ENCODE results near the gene ANKRD37.

The ANKRD37 gene

DNA sequence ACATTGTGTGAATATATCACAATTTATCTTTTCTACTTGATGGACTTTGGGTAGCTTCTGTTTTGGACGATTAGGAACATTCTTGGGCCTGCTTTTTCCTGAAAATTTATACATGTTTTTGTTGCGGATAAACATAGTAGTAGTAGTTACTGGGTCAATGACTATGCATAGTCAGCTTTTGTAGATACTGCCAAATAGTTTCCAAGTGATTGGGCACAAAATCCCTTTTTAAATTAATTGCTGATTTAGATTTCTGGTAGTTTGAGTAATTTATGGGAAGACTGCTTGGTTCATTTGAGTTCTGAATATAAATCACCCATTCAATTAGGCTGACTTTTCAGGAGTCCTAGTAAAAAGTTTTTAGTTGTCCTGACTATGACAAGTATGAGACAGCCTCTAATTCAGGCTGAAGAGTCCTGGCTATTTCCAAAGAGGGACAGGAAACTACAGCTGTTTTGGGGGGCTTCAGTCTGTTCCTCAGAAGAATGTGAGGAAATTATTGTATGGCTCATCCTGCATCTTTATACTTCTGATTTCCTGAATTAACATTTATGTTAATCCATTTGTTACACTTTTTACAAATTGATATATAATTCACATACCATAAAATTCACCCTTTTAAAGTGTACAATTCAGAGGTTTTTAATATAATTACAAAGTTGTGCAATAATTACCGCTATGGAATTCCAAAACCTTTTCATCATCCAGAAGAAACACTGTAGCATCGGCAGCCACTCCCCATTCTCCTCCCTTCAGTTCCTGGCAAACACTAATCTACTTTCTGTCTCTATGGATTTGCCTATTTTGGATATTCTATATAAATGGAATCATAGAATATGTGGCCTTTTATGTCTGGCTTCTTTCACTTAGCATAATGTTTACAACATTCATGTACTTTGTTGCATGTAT lies 15.1 kb upstream of the ANKRD37 start:
- DNase-seq, result no peak

DNA sequence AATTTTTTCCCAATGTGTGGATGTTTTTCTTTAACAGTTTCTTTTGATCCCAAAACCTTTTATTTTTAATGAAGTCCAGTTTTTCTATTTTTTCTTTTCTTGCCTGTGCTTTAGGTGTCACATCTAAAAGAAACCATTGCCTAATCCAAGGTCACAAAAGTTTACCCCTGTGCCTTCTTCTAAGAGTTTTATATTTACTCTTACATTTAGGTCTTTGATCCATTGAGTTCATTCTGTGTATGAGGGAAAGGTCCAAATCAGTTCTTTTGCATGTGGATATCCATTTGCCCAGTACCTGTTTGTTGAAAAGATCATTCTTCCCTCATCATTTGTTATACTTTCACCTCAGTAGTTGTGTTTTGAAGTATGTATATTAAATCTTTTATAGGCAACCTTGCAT lies 13.9 kb upstream of the ANKRD37 start:
- no peak for DNase-seq

DNA sequence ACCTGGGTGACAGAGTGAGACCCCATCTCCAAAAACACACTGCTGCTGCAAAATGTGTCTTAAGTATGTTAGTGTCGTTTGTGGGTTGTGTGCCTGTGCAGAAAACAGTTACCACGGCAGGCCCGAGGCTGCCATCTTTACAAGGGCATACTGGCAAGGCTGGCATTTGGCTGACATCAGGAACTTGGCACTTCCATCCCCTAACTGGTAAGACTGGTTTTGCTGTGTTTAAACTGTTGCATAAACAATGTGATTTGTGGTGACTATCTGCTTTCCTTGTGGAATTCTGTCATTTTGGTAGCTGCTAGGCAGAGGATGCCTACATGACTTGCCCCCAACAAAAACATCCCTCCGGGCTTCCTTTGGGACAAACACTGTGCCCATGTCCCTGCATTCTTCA lies 13.2 kb upstream of the ANKRD37 start:
- DNase-seq, result no peak

DNA sequence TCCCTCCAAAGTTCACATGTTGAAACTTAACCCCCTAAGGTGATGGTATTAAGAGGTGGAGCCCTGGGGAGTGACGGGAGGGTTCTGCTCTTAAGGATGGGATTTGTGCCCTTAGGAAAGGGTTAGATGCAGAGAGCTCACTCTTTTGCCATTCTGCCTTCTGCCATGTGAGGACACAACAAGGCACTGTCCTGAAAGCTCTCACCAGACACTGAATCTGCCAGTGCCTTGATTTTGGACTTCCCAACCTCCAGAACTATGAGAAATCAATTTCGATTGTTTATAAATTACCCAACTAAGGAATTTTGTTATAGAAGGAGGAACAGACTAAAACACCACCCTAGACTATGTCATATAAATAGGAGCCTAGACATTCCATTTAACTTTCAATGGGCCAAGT lies 12.6 kb upstream of the ANKRD37 start:
- no peak for DNase-seq

DNA sequence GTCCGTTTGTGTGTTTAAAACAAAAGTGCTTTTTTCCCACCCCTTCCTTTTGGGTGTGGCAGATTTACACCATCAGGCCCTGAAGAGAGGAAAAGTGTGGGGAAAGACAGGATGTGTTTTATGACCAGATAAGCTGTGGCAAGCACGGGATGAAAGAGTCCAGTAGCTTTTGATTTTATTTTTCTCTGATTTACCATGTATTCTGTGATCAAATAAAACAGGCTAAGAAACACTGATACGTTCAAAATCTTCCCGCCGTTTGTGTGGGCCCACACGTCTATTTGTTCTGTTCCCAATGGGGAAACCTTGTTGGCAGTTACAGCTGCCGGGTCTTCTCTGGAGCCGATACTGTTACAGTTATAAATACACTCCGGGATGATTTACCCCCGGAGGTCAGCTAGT lies 11.7 kb upstream of the ANKRD37 start:
- DNase-seq, result no peak

DNA sequence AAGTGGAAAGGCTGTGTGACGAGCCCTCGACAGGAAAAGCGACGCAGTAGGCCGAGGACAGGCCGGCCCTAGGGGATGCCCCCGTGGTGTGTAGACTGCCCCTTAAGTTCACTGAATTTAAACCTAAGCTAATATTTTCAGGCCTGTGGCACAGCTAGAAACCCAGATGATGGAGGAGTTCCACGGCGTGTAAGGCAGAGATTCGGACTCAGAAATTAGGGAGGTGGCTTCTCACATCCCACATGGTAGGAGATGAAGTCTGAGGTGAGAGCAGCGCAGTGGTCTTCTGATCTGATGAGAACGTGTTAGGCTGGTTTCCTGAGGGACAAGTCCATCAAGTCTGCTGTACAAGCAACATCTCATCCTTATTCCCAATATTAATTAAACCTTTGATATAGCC lies 8.7 kb upstream of the ANKRD37 start:
- no peak for DNase-seq

DNA sequence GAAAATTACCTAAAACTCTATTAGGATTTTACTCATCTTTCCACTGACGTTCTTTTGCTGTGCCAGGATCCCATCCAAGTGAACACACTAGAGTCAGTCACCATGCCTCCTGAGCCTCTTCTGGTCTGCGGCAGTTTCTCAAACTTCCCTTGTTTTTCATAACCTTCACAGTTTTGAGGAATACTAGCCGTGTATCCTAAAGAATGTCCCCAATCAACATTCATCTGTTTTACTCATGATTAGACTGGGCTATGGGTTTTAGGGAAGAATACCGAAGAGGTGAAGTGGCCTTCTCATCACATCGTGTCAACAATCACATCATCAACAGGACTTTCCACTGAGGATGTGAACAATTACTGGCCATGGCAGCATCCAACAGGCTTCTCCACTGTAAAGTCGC lies 5.7 kb upstream of the ANKRD37 start:
- DNase-seq, result no peak

DNA sequence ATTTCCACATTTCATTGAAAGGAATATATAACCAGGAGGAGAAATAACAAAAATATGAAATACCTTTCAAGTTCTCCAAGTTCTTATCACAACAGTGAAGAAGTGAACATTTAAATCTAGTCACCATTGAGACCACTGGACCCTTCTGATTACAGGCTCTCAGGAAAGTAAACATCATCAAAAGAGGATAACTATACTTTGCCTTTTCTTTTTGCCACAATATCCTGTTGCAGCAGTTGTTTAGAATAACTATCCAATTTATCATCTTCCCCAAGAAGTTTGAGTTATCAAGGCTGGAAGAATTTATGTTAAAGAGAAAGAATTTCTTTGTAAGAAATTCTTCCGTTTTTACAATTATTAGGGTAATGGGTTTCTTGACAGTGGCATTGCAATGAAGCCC lies 4.5 kb upstream of the ANKRD37 start:
- no peak for DNase-seq

DNA sequence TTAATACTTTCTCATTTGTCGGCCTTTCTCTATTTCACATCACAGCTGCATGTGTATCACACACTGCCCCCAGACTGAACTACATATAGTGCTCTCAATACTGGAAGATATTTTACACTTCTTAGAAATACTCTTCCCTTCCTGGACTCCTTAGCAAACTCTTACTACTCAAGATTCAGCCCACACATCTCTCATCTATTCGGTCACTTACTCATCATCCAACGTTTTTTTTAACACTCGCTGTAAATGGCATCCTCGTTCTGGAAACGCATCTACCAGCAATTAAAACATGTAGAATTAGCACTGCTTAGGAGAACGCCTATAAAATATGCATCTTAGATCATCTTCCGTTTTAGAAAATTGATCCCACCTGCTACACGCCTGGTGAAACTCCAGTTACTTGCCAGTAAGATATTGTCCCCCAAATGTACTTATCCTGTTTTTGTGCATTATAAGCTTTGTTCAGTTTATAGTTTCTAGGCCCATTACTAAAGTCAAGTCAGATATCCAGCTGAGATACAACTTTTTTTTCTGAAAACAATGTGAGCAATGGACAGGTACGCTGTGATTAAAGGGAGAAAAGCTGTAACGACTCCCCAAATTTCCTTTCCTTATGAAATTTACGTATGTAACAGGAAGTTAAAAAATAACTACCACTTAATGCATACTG lies 1.9 kb upstream of the ANKRD37 start:
- DNase-seq, result no peak

DNA sequence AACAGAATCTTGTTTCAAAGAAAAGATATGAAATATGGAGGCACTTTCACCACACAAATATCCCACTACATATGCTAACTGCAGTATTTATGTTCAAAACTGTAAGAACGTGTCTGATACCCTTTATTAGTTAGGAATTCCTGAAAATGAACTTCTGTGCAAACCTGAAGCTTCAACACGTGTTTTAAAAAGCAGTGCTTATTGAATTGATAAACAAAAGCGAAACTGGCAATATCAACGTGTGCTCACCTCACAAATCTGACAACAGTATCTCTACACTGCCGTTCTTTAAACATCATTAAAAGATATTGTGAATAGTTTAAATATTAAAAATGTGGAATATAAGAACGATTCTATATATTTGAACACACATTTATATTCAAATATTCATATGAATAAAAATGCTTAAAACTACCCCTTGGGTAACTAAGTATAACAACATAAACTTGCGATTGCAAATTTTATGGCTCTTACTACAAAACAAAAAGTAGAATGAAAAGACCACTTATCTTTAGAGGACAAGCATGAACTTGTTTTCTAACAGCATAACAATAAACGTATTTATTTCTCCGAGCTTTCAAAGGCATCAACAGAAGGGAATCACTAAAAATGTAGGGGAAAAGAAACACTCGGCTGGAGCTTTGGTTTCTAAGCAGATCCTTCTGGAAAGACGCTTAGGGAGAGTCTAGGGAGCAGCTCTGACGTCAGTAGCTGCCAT lies 1.2 kb upstream of the ANKRD37 start, which contains the start of gene LRP2BP:
Gene LRP2BP (minus strand): TSS at position 687 of the 718 bp plus-strand sequence. CDS start 17,738 bp downstream, outside the sequence.
- DNase-seq, result no peak

DNA sequence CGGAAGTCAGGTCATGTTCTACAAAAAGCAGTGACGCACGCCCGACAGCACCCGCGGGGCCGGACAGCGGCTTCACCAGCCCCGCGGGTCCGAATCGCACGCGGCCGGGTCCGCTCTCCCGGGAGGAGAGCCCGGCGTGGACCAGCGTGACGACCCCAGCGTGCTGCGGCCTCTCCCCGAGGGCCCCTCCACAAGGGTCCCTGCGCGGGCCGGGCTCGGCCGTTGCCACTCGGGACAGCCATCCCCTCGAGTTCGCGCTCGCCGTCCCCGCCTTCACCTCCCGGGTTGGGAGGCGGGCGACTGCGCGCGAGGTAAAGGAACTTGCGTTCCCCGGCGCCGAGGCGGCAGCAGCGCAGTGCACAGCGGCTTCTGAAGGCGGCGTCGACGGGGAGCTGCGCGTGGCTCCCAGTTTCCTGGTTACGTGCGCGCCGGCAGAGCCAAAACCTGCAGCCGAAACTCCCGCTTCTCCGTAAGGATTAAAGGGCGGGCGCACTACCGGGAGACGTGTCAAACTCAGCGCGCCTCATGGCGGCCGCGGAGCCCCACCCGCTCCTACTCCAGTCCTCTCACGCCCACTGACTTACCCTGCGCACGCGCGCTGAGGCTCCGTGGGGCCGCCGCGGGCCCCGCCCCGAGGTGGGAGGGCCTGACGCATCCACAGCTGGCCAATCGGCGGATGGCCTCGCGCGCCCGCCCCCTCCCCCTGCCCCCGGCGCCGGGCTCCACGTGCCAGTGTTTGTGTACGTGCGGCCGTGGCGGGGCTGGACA lies 501 bp upstream of the ANKRD37 start:
- DNase-seq, result peak; percentile 92

DNA sequence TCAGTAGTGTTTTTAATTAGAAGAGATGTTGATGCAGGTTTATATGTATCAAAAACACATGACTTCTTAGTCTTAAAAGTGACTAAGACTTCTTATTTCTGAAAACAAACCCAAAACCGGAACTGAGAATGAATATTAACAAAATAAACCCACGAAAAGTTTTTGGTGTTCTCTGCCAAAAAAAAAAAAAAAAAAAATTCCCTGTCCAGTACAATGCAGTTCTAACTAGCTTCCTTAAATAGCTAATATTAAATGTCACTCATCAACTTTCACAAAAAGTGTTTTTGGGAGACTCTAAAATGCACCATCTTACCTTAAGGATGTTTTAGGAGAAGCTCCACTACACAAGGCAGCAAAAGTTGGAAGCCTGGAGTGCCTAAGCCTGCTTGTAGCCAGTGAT lies 2.0 kb downstream of the ANKRD37 start:
- DNase-seq, result no peak

DNA sequence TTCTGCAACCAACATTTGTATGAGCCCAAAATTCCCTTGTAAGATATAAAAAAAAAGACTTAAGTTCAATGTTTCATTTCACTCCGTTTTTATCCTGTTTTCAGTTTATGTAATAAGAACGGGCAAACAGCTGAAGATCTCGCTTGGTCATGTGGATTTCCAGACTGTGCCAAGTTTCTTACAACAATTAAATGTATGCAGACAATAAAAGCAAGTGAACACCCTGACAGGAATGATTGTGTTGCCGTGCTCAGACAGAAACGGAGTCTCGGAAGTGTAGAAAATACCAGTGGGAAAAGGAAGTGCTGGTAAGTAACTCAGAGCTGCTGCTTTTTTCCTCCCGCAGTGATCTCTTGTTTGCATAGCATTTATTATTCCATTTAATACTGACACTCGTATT lies 2.8 kb downstream of the ANKRD37 start:
- no peak for DNase-seq

DNA sequence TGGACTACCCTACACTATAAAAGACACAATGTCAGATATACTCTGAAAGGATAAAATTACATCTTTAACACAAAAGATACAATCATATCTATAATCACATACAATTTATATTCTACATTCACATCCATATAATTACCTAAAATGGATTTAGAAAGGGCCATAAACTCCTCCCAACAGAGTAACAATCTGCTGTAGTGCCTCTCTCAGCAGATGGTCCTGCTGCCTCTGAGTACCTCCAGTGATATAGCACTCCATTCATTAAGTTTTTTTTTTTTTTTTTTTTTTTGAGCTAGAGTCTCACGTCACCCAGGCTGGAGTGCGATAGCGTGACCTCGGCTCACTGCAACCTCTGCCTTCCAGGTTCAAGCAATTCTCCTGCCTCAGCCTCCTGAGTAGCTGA lies 7.4 kb downstream of the ANKRD37 start:
- DNase-seq, result no peak

DNA sequence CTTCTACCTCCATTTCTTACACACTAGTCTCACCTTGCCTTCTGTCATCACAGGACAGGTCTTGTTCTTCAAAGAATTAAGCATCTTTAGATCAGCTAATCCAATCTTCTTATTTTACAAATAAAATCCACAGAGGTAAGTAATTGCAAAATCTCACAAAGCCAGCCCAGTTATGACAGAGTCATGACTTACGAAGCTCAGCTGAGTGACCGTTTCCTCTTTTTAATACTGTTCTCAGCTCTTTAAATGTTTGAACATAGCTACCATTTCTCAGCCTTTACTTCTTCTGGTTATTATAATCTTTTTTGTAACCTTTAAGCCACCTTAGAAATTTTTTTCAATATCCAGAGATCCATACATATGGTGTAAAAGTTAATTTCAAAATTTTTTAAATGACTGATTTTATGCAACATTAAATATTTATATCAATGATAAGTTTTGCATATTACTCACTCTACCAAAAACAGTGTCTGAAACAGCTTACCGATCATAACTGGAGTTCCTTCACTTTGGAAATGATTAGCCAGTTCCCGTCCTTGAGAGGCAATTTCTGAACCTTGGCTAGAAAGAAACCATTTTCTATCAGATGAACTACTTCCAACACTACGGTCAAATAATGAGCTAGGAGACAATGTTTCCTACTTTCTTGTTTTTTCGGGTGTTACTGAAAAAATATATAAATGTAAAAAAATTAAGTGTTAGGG lies 8.8 kb downstream of the ANKRD37 start:
- no peak for DNase-seq

DNA sequence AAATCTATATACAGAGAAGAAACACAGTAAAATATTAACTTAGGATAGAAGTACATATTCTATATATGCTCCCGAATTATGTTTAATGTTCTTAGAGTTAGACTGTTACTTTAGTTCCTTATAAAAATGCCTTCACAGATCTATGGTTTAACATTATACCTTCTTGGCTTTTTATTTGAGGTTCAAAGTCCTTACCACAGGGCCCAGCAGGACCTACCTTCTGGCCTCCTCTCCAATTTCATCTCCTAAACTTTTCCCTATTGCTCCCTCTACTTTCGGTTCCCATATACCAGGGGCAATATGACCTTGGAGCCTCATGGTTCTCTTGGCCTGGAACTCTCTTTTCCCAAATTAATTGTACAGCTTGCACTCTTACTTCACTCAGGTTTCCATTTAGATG lies 11.8 kb downstream of the ANKRD37 start:
- no peak for DNase-seq

DNA sequence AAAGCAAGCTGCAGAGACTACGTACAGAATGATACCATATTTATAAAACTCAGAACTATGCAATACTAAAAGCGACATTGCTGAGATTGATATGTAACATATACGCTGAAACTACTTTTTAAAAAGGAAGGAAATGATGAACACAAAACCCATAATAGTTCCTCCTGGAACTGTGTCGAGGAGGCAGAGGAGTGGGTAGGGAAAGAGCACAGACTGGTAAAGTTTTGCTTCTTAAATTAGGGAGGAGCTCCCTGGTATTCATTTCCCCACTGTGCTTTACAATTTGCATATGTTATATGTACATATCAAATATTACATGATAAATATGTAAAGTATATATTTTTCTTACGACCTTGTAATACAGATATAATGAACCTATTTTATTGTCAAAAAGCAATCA lies 15.2 kb downstream of the ANKRD37 start:
- no peak for DNase-seq

DNA sequence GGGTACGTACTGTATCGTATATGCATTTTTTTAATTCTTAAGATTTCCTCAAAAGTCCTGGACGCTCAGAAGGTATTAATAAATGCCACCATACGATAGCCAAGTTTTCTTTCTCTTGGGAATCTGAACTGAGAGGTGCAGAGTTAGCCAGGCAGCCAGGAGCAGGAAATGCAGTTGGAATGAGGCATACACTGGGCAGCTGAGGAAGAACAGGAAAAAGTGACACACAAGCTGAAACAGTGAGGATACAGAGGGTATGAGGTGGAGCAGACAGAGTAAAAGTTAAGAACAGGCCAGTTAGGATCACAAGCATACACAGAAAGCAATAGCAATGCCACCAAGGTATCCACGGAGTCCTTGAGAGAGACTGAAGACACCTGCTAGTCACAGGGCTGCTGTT lies 15.8 kb downstream of the ANKRD37 start:
- no peak for DNase-seq

DNA sequence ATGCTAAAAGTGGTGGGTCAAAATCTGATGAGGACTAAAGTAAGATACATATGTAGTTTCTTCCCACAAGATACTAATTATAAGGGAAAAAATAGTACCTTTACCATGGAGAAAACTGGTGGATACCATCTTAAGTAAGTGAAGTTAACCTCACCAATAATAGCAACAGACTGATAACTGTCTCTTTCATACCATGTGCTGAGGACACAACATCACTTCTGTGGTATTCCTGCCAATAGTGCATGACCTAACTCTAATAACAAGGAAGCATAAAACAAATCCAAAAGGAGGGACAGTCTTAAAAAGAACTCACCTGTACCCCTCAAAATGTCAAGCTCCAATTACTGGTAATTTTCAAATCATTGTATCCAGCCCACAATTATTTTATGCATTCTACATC lies 20.3 kb downstream of the ANKRD37 start:
- no peak for DNase-seq

DNA sequence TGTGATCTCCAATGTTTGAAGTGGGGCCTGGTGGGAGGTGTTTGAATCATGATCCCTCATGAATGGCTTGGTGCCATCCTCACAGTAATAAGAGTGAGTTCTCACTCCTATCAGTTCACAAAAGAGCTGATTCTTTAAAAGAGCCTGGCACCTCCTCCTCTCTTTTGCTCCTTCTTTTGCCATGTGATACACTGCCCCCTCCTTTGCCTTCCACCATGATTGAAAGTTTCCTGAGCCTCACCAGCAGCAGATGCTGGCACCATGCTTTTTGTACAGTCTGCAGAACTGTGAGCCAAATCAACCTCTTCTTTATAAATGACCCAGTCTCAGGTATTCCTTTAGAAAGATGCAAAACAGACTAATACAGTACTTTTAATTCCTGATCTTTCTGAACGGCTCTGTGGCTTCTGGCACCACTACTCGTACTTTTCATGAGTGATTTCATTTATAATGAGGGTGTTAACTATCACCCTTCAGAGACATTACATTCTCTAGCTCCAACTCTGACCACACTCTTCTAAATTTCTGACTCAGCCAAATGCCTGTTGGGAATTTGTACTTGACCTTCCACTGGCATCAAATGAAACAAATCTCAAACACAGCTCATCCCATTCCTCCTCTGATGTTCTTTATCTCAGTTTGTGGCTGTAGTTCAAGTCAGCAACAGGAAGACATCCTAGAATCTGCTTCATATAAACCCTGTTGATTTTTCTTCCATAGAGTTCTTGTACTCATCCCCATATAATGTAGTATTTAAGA lies 24.9 kb downstream of the ANKRD37 start:
- DNase-seq, result no peak

DNA sequence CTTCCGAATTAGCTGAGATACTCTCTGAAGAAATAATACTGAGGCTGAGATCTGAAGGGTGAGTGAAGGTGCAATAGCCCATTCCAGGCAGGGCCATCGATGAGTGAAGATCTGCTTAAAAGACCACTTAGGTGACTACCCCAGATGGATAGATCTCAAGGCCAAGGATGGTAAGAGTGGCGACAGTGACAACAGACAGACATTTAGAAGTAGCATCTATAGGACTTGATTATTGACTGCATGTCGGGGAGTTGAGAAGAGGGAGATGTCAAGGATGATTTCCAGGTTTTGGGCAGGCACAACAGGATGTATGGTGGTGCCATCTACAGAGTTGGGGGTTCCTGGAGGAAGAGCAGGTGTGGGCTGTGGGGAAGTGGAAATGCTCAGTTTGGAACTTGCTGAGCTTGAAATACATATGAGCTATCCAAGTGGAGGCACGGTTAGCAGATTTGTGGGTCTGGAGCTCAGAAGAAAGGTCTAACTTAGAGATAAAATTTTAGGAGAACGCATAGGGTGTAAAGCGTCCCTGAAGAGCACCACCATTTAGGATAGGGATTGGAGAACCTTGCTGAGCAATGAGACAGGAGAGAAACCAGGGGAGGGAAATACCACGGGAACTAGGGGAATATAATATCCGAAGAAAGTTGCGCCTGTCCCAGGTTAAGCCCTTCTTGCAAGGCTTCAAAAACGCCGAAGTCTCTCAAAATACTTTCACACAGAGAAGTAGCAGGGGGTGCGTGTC lies 28.4 kb downstream of the ANKRD37 start:
- DNase-seq, result no peak

Measured in activated gamma-delta T cell treated with Interleukin-2 at 50 U/mL for 16 hours (primary cell).